Breast epithelium (tissue), 4 donors: ENCODE data around the gene MATN4. TPM values are rescaled to one million over a fixed set of nuclear protein-coding genes. Genes with fewer than 3 reads are reported as not detected.

Experiments
- DNase-seq, 2 donors: peaks; one replicate each; pipeline ENCODE4 v3.0.0-alpha.2; 2019; ENCODE audit warnings: low spot score in 2 of 2
- H3K27ac ChIP-seq, 2 donors: fragments of 200-600 bp; sonication (generic) in 1 of 2; one replicate each; pipeline ENCODE4 v1.5.1; 2016 to 2019; ENCODE audit warnings: mild to moderate bottlenecking in 1 of 2
- H3K27me3 ChIP-seq, 2 donors: fragments of 200-600 bp; sonication (generic) in 1 of 2; one replicate each; pipeline versions ENCODE4 v1.5.1 to v1.6.0; 2017 to 2019; ENCODE audit warnings: control low read depth in 1 of 2, mild to moderate bottlenecking in 1 of 2
- H3K36me3 ChIP-seq: fragments of 200-600 bp; one replicate; pipeline ENCODE4 v1.5.1; 2019
- H3K4me1 ChIP-seq, 2 donors: fragments of 200-600 bp; sonication (generic); one replicate each; pipeline ENCODE4 v1.5.1; 2016 to 2019; ENCODE audit warnings: control low read depth in 1 of 2
- H3K4me3 ChIP-seq, 3 donors: fragments of 200-600 bp; sonication (generic); 1 replicate in 2 of 3; 2 replicates in 1 of 3; pipeline ENCODE4 v1.5.1; 2016 to 2019; ENCODE audit warnings: mild to moderate bottlenecking in 3 of 3, moderate library complexity in 2 of 3
- H3K9me3 ChIP-seq, 2 donors: fragments of 200-600 bp; sonication (generic) in 1 of 2; one replicate each; pipeline ENCODE4 v1.5.1; 2016 to 2019; ENCODE audit warnings: control low read depth in 1 of 2
- CTCF ChIP-seq, 3 donors: fragments of 450-650 bp; IDR thresholded peaks; one replicate each; pipeline ENCODE4 v1.5.1; 2016 to 2017; ENCODE audit warnings: antibody characterized with exemption in 3 of 3, mild to moderate bottlenecking in 3 of 3, moderate library complexity in 3 of 3
- POLR2A ChIP-seq: fragments of 450-650 bp; IDR thresholded peaks from one replicate; pipeline ENCODE4 v1.6.1; 2016; ENCODE audit warnings: antibody characterized with exemption, mild to moderate bottlenecking, moderate library complexity
- POLR2AphosphoS5 ChIP-seq, 3 donors: sonication (generic); formaldehyde crosslinking; IDR thresholded peaks; one replicate each; pipeline ENCODE4 v1.6.1; 2017; ENCODE audit warnings: antibody characterized with exemption in 3 of 3
- intact Hi-C: fragments of 100-400 bp; cut with DNase I; formaldehyde crosslinking; loops from one replicate; pipeline ENCODE4 v1.15.1; 2023; ENCODE audit warnings: low total_unique reads
- total RNA-seq, 3 donors: library from RNA; depleted of rRNA; stranded (reverse); fragments of >200 nt; gene quantifications; one replicate each; pipeline ENCODE4 v1.1.0, GENCODE V29; 2016

MATN4 gene
- total RNA-seq, 3 donors from 2014 or later, result 0.33 to 1.6 TPM; not detected in 1

GRCh38 chr20:45289942-45290676 is 18.0 kb downstream of the MATN4 start:
- no peak for DNase-seq
- no peaks in the 10 kb centered on the region for H3K4me1 ChIP-seq
- no peaks in the 10 kb centered on the region for H3K27me3 ChIP-seq
- no peak for TF ChIP-seq POLR2A
- TF ChIP-seq CTCF (IDR thresholded peaks at IDR 0.05), result no peak
- no peak for TF ChIP-seq POLR2AphosphoS5 (IDR thresholded peaks at IDR 0.05)
- intact Hi-C loops, result no loop called here
- H3K36me3 ChIP-seq, result no peaks in the 10 kb centered on the region
- H3K27ac ChIP-seq, result no peak overlapping the region
- H3K9me3 ChIP-seq, result no peaks in the 10 kb centered on the region
- no peak overlapping the region for H3K4me3 ChIP-seq

GRCh38 chr20:45288860-45289259 is 19.2 kb downstream of the MATN4 start:
- no peaks in the 10 kb centered on the region for H3K36me3 ChIP-seq
- TF ChIP-seq CTCF (IDR thresholded peaks at IDR 0.05) (no peak), POLR2AphosphoS5 (IDR thresholded peaks at IDR 0.05) (no peak)
- H3K4me3 ChIP-seq, result no peak overlapping the region
- no peak for DNase-seq
- no peaks in the 10 kb centered on the region for H3K27me3 ChIP-seq
- H3K27ac ChIP-seq, result no peak overlapping the region
- H3K9me3 ChIP-seq, result no peaks in the 10 kb centered on the region
- intact Hi-C loops, result no loop called here
- no peaks in the 10 kb centered on the region for H3K4me1 ChIP-seq

GRCh38 chr20:45288376-45288775 is 19.7 kb downstream of the MATN4 start:
- Histone ChIP-seq H3K4me1 (no peaks in the 10 kb centered on the region), H3K9me3 (no peaks in the 10 kb centered on the region), H3K27ac (no peak overlapping the region), H3K4me3 (no peak overlapping the region), H3K36me3 (no peaks in the 10 kb centered on the region), H3K27me3 (no peaks in the 10 kb centered on the region)
- no peak for TF ChIP-seq POLR2AphosphoS5 (IDR thresholded peaks at IDR 0.05)
- TF ChIP-seq CTCF (IDR thresholded peaks at IDR 0.05), result no peak
- no peak for TF ChIP-seq POLR2A
- intact Hi-C loops, result no loop called here
- no peak for DNase-seq

GRCh38 chr20:45283551-45284057 is 24.5 kb downstream of the MATN4 start:
- no peak for DNase-seq
- TF ChIP-seq POLR2A (no peak), POLR2AphosphoS5 (IDR thresholded peaks at IDR 0.05) (no peak), CTCF (IDR thresholded peaks at IDR 0.05) (no peak)
- intact Hi-C loops, result loop anchor here (5.0 kb wide), 1 partner anchor 1179 kb away; no protein-coding TSS in a partner anchor
- H3K27ac ChIP-seq, result no peak overlapping the region
- H3K36me3 ChIP-seq, result no peaks in the 10 kb centered on the region
- H3K27me3 ChIP-seq, result no peaks in the 10 kb centered on the region
- no peaks in the 10 kb centered on the region for H3K4me1 ChIP-seq
- H3K4me3 ChIP-seq, result no peak overlapping the region
- H3K9me3 ChIP-seq, result no peaks in the 10 kb centered on the region

GRCh38 chr20:45282700-45283550 is 25.2 kb downstream of the MATN4 start:
- no peaks in the 10 kb centered on the region for H3K36me3 ChIP-seq
- DNase-seq, result no peak
- intact Hi-C loops, result loop anchor here (5.0 kb wide), 1 partner anchor 1179 kb away; no protein-coding TSS in a partner anchor
- no peaks in the 10 kb centered on the region for H3K4me1 ChIP-seq
- no peaks in the 10 kb centered on the region for H3K9me3 ChIP-seq
- no peaks in the 10 kb centered on the region for H3K27me3 ChIP-seq
- TF ChIP-seq POLR2AphosphoS5 (IDR thresholded peaks at IDR 0.05), result no peak
- TF ChIP-seq CTCF (IDR thresholded peaks at IDR 0.05), result no peak
- no peak for TF ChIP-seq POLR2A
- H3K27ac ChIP-seq, result no peak overlapping the region
- H3K4me3 ChIP-seq, result no peak overlapping the region
